Measurements from ENCODE around the gene BEST2. TPM values are rescaled to one million over a fixed set of nuclear protein-coding genes. Genes with fewer than 3 reads are reported as not detected.

Gene BEST2
- total RNA-seq, 1 donor from 2014 or later = not detected

- no peak for FAIRE-seq
- H3K4me3 ChIP-seq (ENCODE audit: low read depth, low read length) = peak overlapping the region; percentile 98
- peaks cover 13% of the 10 kb centered on the region for H3K36me3 ChIP-seq (ENCODE audit: control insufficient read depth, insufficient read depth, low read length)
- TF ChIP-seq, protein P1, sequence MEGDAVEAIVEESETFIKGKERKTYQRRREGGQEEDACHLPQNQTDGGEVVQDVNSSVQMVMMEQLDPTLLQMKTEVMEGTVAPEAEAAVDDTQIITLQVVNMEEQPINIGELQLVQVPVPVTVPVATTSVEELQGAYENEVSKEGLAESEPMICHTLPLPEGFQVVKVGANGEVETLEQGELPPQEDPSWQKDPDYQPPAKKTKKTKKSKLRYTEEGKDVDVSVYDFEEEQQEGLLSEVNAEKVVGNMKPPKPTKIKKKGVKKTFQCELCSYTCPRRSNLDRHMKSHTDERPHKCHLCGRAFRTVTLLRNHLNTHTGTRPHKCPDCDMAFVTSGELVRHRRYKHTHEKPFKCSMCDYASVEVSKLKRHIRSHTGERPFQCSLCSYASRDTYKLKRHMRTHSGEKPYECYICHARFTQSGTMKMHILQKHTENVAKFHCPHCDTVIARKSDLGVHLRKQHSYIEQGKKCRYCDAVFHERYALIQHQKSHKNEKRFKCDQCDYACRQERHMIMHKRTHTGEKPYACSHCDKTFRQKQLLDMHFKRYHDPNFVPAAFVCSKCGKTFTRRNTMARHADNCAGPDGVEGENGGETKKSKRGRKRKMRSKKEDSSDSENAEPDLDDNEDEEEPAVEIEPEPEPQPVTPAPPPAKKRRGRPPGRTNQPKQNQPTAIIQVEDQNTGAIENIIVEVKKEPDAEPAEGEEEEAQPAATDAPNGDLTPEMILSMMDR (IDR thresholded peaks at IDR 0.05; ENCODE audit: insufficient read depth, low read length, severe bottlenecking) = no peak
- no peak for DNase-seq (ENCODE audit: low read depth)
- no peaks in the 10 kb centered on the region for H3K27me3 ChIP-seq (ENCODE audit: control insufficient read depth, insufficient read depth, low read length)
Observed at GRCh38 chr19:12792051-12792852, 40.7 kb downstream of the BEST2 start.

DNA sequence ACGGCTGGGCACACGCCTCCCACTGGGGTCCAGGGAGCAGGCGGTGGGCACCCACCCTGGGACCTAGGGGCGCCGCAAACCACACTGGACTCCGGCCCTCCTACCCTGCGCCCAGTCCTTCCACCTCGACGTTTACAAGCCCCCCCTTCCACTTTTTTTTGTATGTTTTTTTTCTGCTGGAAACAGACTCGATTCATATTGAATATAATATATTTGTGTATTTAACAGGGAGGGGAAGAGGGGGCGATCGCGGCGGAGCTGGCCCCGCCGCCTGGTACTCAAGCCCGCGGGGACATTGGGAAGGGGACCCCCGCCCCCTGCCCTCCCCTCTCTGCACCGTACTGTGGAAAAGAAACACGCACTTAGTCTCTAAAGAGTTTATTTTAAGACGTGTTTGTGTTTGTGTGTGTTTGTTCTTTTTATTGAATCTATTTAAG lies 41.3 kb downstream of the BEST2 start:
- Histone ChIP-seq H3K27me3 (ENCODE audit: control insufficient read depth, insufficient read depth, low read length) (no peaks in the 10 kb centered on the region), H3K4me3 (ENCODE audit: low read depth, low read length) (peak overlapping the region; percentile 98), H3K36me3 (ENCODE audit: control insufficient read depth, insufficient read depth, low read length) (peaks cover 13% of the 10 kb centered on the region)
- FAIRE-seq (no peak), DNase-seq (ENCODE audit: low read depth) (no peak)
- TF ChIP-seq, protein P1 (IDR thresholded peaks at IDR 0.05; ENCODE audit: insufficient read depth, low read length, severe bottlenecking) = no peak

DNA sequence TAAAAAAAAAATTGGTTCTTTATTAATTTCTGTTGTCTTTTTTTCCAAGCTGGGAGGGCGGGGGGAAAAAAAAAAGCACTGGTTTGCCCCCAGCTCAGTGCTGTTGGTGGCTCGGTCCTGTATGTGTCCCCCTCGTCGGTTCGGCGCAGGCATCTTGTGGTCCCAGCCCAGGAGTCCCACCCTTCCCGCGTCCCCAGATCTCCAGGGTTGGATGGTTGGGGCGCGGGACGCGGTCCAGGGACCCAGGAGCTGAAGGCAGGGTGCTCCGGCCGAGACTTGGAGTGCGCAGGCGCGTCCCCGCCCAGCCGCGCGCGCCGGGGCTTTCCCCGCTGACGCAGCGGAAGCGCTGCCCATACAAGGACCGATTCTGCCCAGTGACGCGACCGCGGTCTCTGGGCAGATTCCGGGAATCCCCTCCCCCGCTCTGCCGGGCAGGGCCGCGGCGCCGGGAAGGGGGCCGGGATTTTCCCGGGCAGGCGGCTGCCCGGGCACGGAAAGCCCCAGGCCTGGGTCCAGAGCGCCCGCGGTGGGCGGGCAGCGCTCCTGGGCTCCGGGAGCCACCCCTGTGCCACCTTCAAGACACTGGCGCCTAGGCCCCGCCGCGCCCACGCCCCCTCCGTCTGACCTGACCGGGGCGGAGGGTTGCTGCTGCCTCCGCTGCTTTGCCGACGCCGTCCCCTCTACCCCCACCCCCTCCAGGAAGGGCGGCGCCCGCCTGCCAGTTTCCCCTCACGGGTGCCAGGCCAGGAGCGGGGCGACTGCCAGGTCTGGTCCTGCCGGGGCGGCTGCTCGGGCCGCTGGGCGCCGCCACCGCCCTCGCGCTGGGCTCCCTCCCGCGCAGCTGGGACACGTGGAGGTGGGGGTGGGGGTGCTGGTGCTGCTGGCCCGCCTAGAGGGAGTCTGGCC lies 42.0 kb downstream of the BEST2 start:
- Histone ChIP-seq H3K36me3 (ENCODE audit: control insufficient read depth, insufficient read depth, low read length) (peaks cover 13% of the 10 kb centered on the region), H3K27me3 (ENCODE audit: control insufficient read depth, insufficient read depth, low read length) (no peaks in the 10 kb centered on the region), H3K4me3 (ENCODE audit: low read depth, low read length) (peak overlapping the region; percentile 98)
- DNase-seq (ENCODE audit: low read depth) (peak; percentile 89), FAIRE-seq (no peak)
- TF ChIP-seq, protein P1 (IDR thresholded peaks at IDR 0.05; ENCODE audit: insufficient read depth, low read length, severe bottlenecking) = no peak

- Histone ChIP-seq H3K4me3 (ENCODE audit: low read depth, low read length) (no peak overlapping the region), H3K36me3 (ENCODE audit: control insufficient read depth, insufficient read depth, low read length) (peaks cover 13% of the 10 kb centered on the region), H3K27me3 (ENCODE audit: control insufficient read depth, insufficient read depth, low read length) (no peaks in the 10 kb centered on the region)
- FAIRE-seq (no peak), DNase-seq (ENCODE audit: low read depth) (no peak)
- TF ChIP-seq, protein P1 (IDR thresholded peaks at IDR 0.05; ENCODE audit: insufficient read depth, low read length, severe bottlenecking) = no peak
Observed at GRCh38 chr19:12794196-12794941, 42.8 kb downstream of the BEST2 start.

DNA sequence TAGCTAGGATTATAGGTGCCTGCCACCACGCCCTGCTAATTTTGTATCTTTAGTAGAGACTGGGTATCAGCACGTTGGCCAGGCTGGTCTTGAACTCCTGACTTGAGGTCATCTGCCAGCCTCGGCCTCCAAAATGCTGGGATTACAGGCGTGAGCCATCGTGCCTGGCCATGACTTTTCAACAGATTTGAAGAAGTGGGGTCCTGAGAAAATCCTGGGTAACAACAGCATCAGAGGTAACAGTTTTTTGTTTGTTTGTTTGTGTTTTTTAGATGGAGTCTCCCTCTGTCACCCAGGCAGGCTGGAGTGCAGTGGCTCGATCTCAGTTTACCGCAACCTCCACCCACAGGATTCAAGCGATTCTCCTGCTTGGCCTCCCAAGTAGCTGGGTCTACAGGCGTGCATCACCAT lies 43.4 kb downstream of the BEST2 start:
- no peak for FAIRE-seq
- H3K27me3 ChIP-seq (ENCODE audit: control insufficient read depth, insufficient read depth, low read length) = no peaks in the 10 kb centered on the region
- TF ChIP-seq, protein P1 (IDR thresholded peaks at IDR 0.05; ENCODE audit: insufficient read depth, low read length, severe bottlenecking) = no peak
- no peak for DNase-seq (ENCODE audit: low read depth)
- H3K36me3 ChIP-seq (ENCODE audit: control insufficient read depth, insufficient read depth, low read length) = peaks cover 18% of the 10 kb centered on the region
- no peak overlapping the region for H3K4me3 ChIP-seq (ENCODE audit: low read depth, low read length)
